K562 (cell line): ENCODE results near the gene KCNA2. TPM values are rescaled to one million over a fixed set of nuclear protein-coding genes. Genes with fewer than 3 reads are reported as not detected.

Source experiments
- CBFA2T2 ChIP-seq: fragments of 450-650 bp; conservative IDR thresholded peaks from 2 replicates; pipeline ENCODE4 v1.6.1; 2017; ENCODE audit warnings: mild to moderate bottlenecking
- CHD4 ChIP-seq: fragments of 200-600 bp; sonication (generic); IDR thresholded peaks from 3 replicates; pipeline ENCODE4 v1.6.1; 2012; ENCODE audit warnings: low read depth, mild to moderate bottlenecking, mixed read lengths, low read length, inconsistent platforms; ENCODE audit not compliant: insufficient read depth, insufficient replicate concordance, poor library complexity, severe bottlenecking
- CTBP1 ChIP-seq: fragments of 450-650 bp; IDR thresholded peaks from 2 replicates; pipeline ENCODE4 v1.6.1; 2016; ENCODE audit warnings: borderline replicate concordance
- EGR1 ChIP-seq: fragments of 450-650 bp; conservative IDR thresholded peaks from 2 replicates; pipeline ENCODE4 v1.6.1; 2017; ENCODE audit warnings: mild to moderate bottlenecking
- ELF1 ChIP-seq: fragments of 200-800 bp; sonication (Bioruptor generic); IDR thresholded peaks from 2 replicates; pipeline ENCODE4 v1.6.1; 2016; ENCODE audit warnings: missing genetic modification characterization, missing compliant biosample characterization
- ETV6 ChIP-seq, 3 experiments: fragments of 150-350 bp in 1 of 3; sonication (generic) in 1 of 3; formaldehyde crosslinking in 1 of 3; IDR thresholded peaks; 2 replicates each; pipeline versions ENCODE4 v1.6.1 to v1.8.0; 2014 to 2022; ENCODE audit warnings: borderline replicate concordance in 2 of 3, low read depth in 2 of 3, antibody characterized with exemption in 1 of 3, low read length in 1 of 3, mild to moderate bottlenecking in 1 of 3, missing genetic modification reagents in 1 of 3
- FOXJ3 ChIP-seq: sonication (generic); formaldehyde crosslinking; IDR thresholded peaks from 2 replicates; pipeline ENCODE4 v1.4.0; 2020; ENCODE audit warnings: mild to moderate bottlenecking, missing genetic modification reagents
- HDAC1 ChIP-seq, 2 experiments: fragments of 450-650 bp; IDR thresholded peaks; 2 replicates each; pipeline ENCODE4 v1.6.1; 2016 to 2017; ENCODE audit warnings: inconsistent platforms in 1 of 2, mild to moderate bottlenecking in 1 of 2, moderate library complexity in 1 of 2
- NFRKB ChIP-seq: fragments of 450-650 bp; IDR thresholded peaks from 2 replicates; pipeline ENCODE4 v1.6.1; 2016; ENCODE audit warnings: low read depth
- NR2F6 ChIP-seq: fragments of 450-650 bp; formaldehyde crosslinking; IDR thresholded peaks from 2 replicates; pipeline ENCODE4 v1.4.0; 2020; ENCODE audit warnings: mild to moderate bottlenecking
- TAF7 ChIP-seq: fragments of 450-650 bp; IDR thresholded peaks from 2 replicates; pipeline ENCODE4 v1.6.1; 2016; ENCODE audit warnings: missing genetic modification characterization, missing compliant biosample characterization
- ZFX ChIP-seq: sonication (generic); formaldehyde crosslinking; IDR thresholded peaks from 2 replicates; pipeline ENCODE4 v1.8.0; 2022; ENCODE audit warnings: mild to moderate bottlenecking, missing genetic modification reagents, moderate library complexity
- ZNF146 ChIP-seq: IDR thresholded peaks from one replicate; pipeline ENCODE4 v1.6.1; 2018; ENCODE audit warnings: missing compliant biosample characterization; ENCODE audit not compliant: unreplicated experiment
- ZNF3 ChIP-seq: fragments of 250-450 bp; sonication (Bioruptor Pico); IDR thresholded peaks from 2 replicates; pipeline ENCODE4 v1.5.0; 2021; ENCODE audit warnings: mild to moderate bottlenecking, moderate library complexity
- ZNF668 ChIP-seq: fragments of 250-450 bp; sonication (Bioruptor Pico); IDR thresholded peaks from 2 replicates; pipeline ENCODE4 v1.8.0; 2022; ENCODE audit warnings: mild to moderate bottlenecking, inconsistent platforms
- polyA plus RNA-seq, 8 experiments: library from polyadenylated mRNA; depleted of rRNA in 4 of 8; stranded (reverse) in 5 of 8; unstranded in 3 of 8; fragments of >200 nt; fragmentation: Nextera tagmentation in 2 of 8; fragmentation: Illumina TruSeq in 1 of 8; extraction: Ambion mirVana in 2 of 8; extraction: Trizol in 1 of 8; gene quantifications; 2 replicates each; pipeline versions ENCODE4 v1.2.1 to v1.2.3, GENCODE V29; 2011 to 2014; ENCODE audit warnings: inconsistent platforms in 1 of 8, missing spikeins in 1 of 8
- total RNA-seq, 7 experiments: library from RNA; depleted of rRNA in 6 of 7; stranded (reverse); fragments of >200 nt in 6 of 7; fragmentation: Illumina TruSeq in 2 of 7; extraction: Trizol in 2 of 7; gene quantifications; 2 replicates each; pipeline versions ENCODE4 v1.2.1 to v1.2.3, GENCODE V29; 2011 to 2021; ENCODE audit warnings: low replicate concordance in 1 of 7
- TF ChIP-seq, protein P1 (sequence below): fragments of 450-650 bp; formaldehyde crosslinking; IDR thresholded peaks from 2 replicates; pipeline ENCODE4 v1.4.0; 2020; ENCODE audit warnings: mild to moderate bottlenecking, moderate library complexity
- TF ChIP-seq, protein P2 (sequence below): fragments of 250-450 bp; sonication (Bioruptor Pico); IDR thresholded peaks from 2 replicates; pipeline ENCODE4 v1.8.0; 2022; ENCODE audit warnings: moderate library complexity, mild to moderate bottlenecking, inconsistent platforms

KCNA2 gene
- total and polyA plus RNA-seq, 9 of the 15 experiments (the other 6 are each of a cell fraction or from before 2014, with no cell fraction given), result not detected

DNA sequence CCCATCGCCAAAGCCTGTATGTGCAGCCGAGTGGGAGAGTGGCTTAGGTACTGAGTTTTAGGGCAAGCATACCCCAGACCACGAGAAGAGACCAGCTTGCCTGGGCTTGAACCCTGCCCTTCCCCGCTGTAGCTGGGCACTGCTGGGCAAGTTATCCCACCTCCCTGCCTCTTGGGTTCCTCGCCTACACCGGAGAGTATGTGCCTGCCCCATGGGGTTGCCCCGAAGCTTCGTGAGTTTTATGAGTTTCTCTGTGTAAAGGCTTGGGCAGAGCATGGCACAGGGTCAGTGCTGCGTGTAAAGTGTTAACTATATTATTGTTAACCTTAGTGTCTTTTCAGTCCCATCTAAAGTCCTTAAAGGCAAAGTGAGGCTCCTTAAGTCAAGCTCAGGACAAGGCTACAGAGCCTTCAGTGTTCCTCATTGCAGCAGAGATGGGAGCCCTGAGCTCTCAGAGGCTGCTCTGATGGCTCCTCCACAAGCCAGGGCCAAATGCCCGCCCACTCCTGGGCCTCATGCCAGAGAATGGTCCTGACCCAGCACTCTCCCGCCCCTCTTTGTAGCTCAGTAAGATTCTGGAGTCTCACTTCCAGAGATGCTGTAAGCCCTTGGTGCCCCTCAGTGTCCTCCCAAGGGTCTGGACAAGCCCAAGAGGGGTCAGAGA is 50.2 kb downstream of the KCNA2 start (continued):
- TF ChIP-seq, protein P1, sequence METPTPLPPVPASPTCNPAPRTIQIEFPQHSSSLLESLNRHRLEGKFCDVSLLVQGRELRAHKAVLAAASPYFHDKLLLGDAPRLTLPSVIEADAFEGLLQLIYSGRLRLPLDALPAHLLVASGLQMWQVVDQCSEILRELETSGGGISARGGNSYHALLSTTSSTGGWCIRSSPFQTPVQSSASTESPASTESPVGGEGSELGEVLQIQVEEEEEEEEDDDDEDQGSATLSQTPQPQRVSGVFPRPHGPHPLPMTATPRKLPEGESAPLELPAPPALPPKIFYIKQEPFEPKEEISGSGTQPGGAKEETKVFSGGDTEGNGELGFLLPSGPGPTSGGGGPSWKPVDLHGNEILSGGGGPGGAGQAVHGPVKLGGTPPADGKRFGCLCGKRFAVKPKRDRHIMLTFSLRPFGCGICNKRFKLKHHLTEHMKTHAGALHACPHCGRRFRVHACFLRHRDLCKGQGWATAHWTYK (CRISPR knock-in tag), result no peak
- TF ChIP-seq ZNF146 (no peak), EGR1 (no peak), ZNF3 (CRISPR knock-in tag) (no peak), ZFX (no peak), ELF1 (no peak), ETV6 (IDR thresholded peaks at IDR 0.05; ENCODE audit: borderline replicate concordance in 1 of 2, low read depth in 2 of 2, low read length in 1 of 2) (no peak), ETV6 (CRISPR knock-in tag; IDR thresholded peaks at IDR 0.05; ENCODE audit: borderline replicate concordance) (no peak), FOXJ3 (CRISPR knock-in tag) (no peak), NR2F6 (no peak), HDAC1 (IDR thresholded peaks at IDR 0.05) (no peak), CHD4 (no peak), CBFA2T2 (no peak), TAF7 (tag) (no peak), CTBP1 (no peak), NFRKB (no peak), ZNF668 (CRISPR knock-in tag) (no peak)
- TF ChIP-seq, protein P2, sequence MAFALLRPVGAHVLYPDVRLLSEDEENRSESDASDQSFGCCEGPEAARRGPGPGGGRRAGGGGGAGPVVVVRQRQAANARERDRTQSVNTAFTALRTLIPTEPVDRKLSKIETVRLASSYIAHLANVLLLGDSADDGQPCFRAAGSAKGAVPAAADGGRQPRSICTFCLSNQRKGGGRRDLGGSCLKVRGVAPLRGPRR (CRISPR knock-in tag), result no peak
- TF ChIP-seq, all 486 proteins: peak for 0
